HG02885 (cell line): ENCODE results near the gene EEF1AKMT3.
A peak's percentile ranks its signal among the peaks of the same experiment; 100 is the strongest.

ENCODE experiments used
- ATAC-seq: cut with Tn5 transposase; IDR thresholded peaks from one replicate; pipeline ENCODE4 v1.9.1; 2021; ENCODE audit warnings: mild to moderate bottlenecking; ENCODE audit not compliant: unreplicated experiment, poor library complexity

EEF1AKMT3 gene

GRCh38 chr12:57772429-57773322 is at the start of gene EEF1AKMT3:
EEF1AKMT3 (plus strand) TSS chr12:57772614; CDS start chr12:57772725, 111 bp downstream.
- peak; percentile 4 for ATAC-seq

- no peak for ATAC-seq
Observed at GRCh38 chr12:57722716-57723629, 49.4 kb upstream of the EEF1AKMT3 start.

GRCh38 chr12:57723630-57723962 is 48.8 kb upstream of the EEF1AKMT3 start:
- ATAC-seq, result no peak

GRCh38 chr12:57724003-57724935 is 48.1 kb upstream of the EEF1AKMT3 start:
- ATAC-seq, result no peak

GRCh38 chr12:57724936-57725740 is 47.3 kb upstream of the EEF1AKMT3 start:
- ATAC-seq, result no peak

DNA sequence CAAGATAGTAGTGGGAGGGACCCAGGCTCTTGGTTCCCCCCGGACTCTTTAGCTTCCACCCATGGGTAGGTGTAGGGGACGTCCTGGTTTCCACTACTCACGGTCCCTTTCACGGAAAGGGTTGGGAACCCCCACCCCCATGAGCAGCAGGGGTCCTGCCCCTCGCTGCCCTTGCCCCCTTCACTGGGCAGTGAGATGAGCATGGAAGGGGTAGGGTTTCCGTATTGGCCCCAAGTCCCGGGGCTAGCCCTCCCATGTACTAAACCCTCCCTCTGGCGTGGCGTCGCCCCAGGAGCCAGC is 46.6 kb upstream of the EEF1AKMT3 start:
- no peak for ATAC-seq

DNA sequence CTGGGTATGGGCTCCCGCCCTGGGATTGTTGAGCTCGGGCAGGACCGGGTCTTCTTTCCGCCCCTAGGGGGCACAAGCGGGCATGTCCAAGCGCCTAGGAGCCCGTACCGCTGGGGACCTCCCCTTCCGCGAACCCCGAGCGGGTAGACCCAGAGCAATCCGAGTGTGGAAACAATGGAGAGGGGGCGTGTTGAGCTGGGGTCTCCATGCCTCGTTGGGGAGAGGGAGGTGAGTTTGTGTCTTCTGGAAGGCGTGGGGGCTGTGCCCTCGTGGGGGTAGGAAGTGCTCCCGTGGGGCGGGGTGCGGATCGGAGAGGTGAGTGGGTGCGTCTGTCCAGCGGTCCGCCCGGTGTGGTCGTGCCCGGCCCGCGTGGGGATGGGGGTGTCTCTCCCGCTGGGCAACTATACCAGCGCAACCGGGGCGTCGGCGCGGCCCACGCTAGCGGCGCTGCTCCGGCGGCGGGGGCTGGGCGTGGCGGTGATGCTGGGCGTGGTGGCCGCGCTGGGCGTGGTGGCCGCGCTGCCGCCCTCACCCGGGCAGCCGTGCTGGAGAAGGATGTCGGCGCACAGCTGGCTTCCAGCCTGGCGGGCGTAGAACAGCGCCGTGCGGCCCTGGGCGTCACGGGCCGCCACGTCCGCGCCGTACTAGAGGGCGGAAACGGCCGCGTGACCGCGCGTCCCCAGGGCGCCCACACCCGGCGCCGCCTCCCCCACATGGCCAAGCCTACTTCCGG is 46.1 kb upstream of the EEF1AKMT3 start:
- ATAC-seq, result peak; percentile 70

- peak; percentile 38 for ATAC-seq
Observed at GRCh38 chr12:57726884-57727757, 45.3 kb upstream of the EEF1AKMT3 start.

DNA sequence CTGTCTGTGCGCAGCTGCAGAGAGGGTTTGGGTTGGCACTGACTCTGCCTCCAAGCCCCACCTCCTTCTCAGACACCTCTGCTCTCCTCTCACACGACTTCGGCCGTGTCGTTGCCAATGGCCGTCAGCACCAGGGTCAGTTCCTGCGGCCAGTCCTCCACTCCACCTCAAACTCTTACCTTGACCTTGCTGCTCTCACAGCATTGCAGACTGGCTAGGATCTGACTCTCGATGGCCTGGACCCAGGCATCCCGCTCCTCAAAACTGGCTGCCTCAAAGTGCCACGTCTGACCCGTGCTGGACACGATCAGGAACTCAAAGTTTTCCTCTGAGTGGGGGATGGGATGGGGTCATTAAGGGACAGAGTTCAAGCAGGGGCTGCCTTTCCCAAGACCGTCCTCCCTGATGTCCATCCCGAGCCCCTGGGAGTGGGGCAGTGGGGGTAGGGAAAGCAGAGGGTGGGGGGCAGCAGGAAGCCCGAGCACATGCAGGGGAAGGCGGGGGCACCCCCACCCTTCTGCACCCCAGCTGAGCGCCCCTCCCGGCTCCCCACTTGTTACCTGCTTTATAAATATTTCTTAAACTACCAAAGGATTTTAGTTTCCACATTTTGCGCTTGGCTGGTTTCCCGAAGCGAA is 44.5 kb upstream of the EEF1AKMT3 start:
- ATAC-seq, result no peak

DNA sequence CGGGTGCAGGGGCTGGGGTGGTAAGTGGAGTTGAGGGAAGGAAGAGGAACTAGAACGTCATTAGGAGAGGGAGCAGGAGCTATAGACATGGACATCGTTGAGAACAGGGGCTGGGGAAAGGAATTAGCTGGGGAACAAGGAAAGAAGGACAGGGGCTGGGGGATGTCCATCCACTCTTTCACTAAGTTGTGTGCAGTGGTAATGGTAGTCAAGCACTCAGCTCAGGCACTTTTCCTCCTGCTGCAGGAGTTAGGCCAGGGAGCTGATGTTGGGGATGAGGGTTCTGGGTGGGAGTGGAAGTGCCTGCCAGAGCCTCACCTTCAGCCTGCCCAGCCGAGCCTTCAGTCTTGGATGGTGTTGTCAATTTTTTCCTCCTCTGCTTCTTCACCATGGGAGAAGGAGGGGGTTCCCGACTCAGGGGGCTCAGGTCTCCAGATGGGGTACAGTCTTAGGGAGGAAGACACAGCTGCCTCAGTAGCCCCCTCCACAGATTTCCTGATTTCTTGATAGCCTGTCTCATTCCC is 43.0 kb upstream of the EEF1AKMT3 start:
- ATAC-seq, result no peak

DNA sequence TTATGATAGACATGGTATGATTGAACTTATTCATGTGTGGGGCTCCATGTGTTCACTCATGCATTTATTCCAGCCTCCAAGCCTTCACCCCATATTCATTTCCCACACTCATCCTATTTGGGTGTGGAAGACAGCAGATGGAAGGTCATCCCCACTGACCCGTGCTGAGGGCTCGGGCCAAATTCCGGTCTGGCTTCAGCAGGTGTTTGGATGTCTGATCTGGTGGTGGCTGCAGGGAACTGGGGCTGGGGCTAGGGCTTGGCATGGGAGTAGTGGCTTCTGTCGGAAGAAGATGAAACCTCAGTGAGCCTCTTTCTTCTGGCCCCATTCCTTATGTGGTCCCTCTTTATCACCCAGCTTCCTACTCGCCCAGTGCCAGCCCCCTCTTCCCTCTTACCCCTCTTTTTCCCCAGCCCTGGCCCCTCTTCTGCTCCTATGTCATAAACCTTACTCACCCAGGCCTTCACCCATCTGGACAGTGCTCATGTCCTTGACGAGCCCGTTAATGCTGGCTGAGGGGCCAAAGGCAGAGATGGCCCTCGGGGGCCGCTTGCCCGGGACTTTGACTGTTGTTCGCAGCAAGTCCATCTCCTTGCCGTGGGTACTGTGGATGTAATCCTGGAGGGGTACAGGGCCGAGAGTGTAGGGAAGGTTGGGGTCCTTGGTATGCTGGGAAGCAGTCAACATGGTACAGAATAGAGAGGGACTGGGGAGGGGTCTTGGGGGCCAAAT is 41.9 kb upstream of the EEF1AKMT3 start:
- ATAC-seq, result no peak

DNA sequence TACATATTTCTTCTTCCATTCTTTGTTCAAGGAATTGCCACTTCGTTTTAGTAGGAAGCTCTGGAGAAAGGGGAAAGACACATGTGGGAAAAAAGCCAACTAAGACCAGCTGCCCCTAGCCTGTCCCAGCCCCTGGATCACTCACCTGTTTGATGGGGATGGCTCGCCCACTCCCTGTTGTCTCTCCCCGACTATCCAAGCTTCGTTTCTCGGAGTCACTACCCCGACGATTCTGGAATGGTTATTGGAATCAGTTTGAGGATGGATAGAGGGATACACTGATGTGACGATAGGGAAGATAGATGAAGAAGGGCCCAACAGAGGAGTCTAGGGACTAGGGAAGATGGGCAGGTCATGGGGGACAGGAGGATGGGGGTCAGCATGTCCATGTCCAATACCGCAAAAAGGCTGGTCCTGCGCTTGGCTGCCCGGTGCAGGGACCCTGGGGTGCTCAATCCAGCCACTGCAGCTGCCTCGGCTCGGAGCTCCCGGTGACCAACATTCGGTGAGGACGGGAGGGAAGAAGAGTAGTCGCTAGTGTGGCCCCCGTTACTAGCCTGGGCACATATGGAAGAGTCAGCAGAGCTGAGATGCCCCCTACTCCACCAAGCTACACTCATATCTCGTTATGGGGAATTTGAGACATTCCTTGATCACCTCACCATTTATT is 40.9 kb upstream of the EEF1AKMT3 start:
- ATAC-seq, result no peak

DNA sequence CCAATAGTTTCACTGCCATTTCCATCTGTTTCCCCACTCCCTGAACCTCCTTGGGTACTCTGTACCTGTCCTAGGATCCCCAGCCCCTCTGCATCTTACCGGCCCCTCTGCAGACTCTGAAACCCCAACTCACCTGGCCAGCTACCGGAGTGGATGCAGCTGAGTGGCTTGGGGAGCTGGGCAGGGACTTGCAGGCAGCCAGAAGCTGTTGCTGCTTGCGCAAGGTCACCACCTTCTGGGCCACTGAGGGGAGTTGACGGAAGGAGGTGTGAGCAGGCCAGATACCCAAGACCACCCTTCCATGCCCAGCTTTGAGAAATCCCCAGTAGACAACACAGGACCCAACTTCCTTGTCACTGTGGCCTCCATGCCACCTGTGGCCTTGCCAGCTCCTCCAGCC is 40.1 kb upstream of the EEF1AKMT3 start:
- ATAC-seq, result no peak

- ATAC-seq, result no peak
Observed at GRCh38 chr12:57732726-57733593, 39.5 kb upstream of the EEF1AKMT3 start.

DNA sequence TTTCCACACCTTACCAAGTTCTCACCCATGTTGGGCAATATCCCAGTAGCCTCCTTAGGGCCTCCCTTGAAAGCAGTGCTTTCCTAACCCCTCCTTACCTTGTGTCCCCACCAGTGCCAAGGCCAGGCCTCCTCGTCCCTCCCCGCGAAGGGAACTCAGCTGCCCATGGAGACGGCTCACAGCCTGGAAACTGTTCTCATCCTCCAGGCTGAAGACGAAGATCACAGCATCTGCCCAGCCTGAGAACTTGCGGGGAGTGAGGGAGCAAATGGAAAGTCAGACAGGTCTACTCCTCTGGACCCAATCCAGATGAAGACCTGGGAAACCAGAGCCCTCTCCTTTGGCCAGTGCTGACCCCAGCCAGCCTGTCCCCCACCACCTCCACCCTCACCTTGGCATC is 38.5 kb upstream of the EEF1AKMT3 start:
- no peak for ATAC-seq
